Measurements from ENCODE around the gene CERKL.

CERKL gene

GRCh38 chr2:181673173-181673572 lies 16.3 kb upstream of the CERKL start:
- TF ChIP-seq TEAD4 (IDR thresholded peaks at IDR 0.05) (no peak), NFIC (IDR thresholded peaks at IDR 0.05) (peak; percentile 92), RAD21 (IDR thresholded peaks at IDR 0.05; ENCODE audit: low read depth) (no peak), TCF12 (IDR thresholded peaks at IDR 0.05; ENCODE audit: low read depth) (peak; percentile 51; the same call in 1 of the 2 replicates), YY1 (IDR thresholded peaks at IDR 0.05; ENCODE audit: low read depth) (no peak), EGR1 (IDR thresholded peaks at IDR 0.05) (no peak), EP300 (IDR thresholded peaks at IDR 0.05; ENCODE audit: borderline replicate concordance) (peak; percentile 44; the same call in 1 of the 2 replicates), MAX (IDR thresholded peaks at IDR 0.05) (no peak), REST (IDR thresholded peaks at IDR 0.05; ENCODE audit: low read depth) (no peak), FOXM1 (IDR thresholded peaks at IDR 0.05; ENCODE audit: borderline replicate concordance, low read depth) (no peak)

GRCh38 chr2:181672255-181673008 lies 15.5 kb upstream of the CERKL start:
- TF ChIP-seq YY1 (IDR thresholded peaks at IDR 0.05; ENCODE audit: low read depth), result no peak
- no peak for TF ChIP-seq REST (IDR thresholded peaks at IDR 0.05; ENCODE audit: low read depth)
- TF ChIP-seq TCF12 (IDR thresholded peaks at IDR 0.05; ENCODE audit: low read depth), result no peak

GRCh38 chr2:181670632-181671031 lies 13.7 kb upstream of the CERKL start:
- TF ChIP-seq TAF1 (IDR thresholded peaks at IDR 0.05; ENCODE audit: low read depth), result no peak
- no peak for TF ChIP-seq REST (IDR thresholded peaks at IDR 0.05; ENCODE audit: low read depth)
- TF ChIP-seq FOXM1 (IDR thresholded peaks at IDR 0.05; ENCODE audit: borderline replicate concordance, low read depth), result no peak
- no peak for TF ChIP-seq MAX (IDR thresholded peaks at IDR 0.05)
- TF ChIP-seq CREB1 (IDR thresholded peaks at IDR 0.05; ENCODE audit: low read depth), result no peak
- no peak for TF ChIP-seq NFIC (IDR thresholded peaks at IDR 0.05)
- no peak for TF ChIP-seq TCF12 (IDR thresholded peaks at IDR 0.05; ENCODE audit: low read depth)
- no peak for TF ChIP-seq RAD21 (IDR thresholded peaks at IDR 0.05; ENCODE audit: low read depth)
- no peak for TF ChIP-seq USF1 (IDR thresholded peaks at IDR 0.05)

GRCh38 chr2:181667234-181667633 lies 10.3 kb upstream of the CERKL start:
- TF ChIP-seq MAX (IDR thresholded peaks at IDR 0.05) (no peak), EP300 (IDR thresholded peaks at IDR 0.05; ENCODE audit: borderline replicate concordance) (no peak), TEAD4 (IDR thresholded peaks at IDR 0.05) (no peak), CREB1 (IDR thresholded peaks at IDR 0.05; ENCODE audit: low read depth) (no peak), EGR1 (IDR thresholded peaks at IDR 0.05) (no peak), CEBPB (IDR thresholded peaks at IDR 0.05) (no peak), NFIC (IDR thresholded peaks at IDR 0.05) (no peak), REST (IDR thresholded peaks at IDR 0.05; ENCODE audit: low read depth) (no peak), FOXM1 (IDR thresholded peaks at IDR 0.05; ENCODE audit: borderline replicate concordance, low read depth) (no peak)
